ENCODE results near the gene HNF1A.

The HNF1A gene

DNA sequence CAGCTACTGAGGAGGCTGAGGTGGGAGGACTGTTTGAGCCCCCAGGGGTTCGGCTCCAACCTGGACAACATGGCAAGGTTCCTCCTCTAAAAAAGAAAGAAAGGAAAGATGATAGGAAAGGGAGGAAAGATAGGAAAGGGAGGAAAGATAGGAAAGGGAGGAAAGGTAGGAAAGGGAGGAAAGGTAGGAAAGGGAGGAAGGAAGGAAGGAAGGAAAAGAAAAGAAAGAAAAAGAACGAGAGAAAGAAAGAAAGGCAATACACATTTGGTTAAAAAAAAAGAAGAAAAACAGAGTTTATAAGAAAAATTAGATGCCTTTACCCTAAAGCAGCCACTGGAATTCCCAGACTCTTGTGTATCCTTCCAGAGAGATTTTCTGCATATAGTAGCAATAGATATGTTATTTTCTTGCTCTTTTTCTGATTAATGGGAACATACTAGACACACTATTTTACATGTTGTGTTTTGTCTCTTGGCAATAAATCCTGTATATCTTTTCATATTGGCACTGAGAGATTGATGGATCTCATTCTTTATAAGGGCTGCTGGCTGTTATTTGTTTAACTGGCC, 12.2 kb downstream of the HNF1A start:
- DNase-seq (ENCODE audit: extremely low spot score): no peak
- TF ChIP-seq, protein P1, sequence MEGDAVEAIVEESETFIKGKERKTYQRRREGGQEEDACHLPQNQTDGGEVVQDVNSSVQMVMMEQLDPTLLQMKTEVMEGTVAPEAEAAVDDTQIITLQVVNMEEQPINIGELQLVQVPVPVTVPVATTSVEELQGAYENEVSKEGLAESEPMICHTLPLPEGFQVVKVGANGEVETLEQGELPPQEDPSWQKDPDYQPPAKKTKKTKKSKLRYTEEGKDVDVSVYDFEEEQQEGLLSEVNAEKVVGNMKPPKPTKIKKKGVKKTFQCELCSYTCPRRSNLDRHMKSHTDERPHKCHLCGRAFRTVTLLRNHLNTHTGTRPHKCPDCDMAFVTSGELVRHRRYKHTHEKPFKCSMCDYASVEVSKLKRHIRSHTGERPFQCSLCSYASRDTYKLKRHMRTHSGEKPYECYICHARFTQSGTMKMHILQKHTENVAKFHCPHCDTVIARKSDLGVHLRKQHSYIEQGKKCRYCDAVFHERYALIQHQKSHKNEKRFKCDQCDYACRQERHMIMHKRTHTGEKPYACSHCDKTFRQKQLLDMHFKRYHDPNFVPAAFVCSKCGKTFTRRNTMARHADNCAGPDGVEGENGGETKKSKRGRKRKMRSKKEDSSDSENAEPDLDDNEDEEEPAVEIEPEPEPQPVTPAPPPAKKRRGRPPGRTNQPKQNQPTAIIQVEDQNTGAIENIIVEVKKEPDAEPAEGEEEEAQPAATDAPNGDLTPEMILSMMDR (IDR thresholded peaks at IDR 0.05; ENCODE audit: control extremely low read depth, extremely low read depth, low read depth, missing control alignments): no peak
- POLR2A ChIA-PET: no interaction called here
- CTCF ChIA-PET: interaction anchor here (3.2 kb wide), 1 partner anchor 11 kb away, joined by 12 read pairs; no protein-coding TSS in a partner anchor

DNA sequence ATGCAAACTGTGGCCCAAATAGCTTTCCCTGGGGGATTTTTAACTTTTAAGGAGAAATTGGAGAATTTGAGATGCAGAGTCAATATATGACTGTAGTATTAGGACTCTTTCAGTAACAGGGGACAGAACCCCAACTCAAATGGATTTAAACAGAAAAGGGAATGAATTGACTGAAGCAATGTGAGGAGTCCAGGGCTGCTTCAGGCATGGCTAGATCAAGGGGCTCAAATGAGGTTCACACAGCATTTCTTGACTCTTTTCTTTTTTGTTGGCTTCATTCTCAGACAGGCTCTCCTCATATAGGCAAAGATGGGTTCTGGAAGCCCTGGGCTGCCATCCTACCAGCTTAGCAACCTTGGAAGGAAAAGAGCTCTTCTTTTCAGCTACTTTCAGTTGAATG, 13.6 kb downstream of the HNF1A start:
- TF ChIP-seq, protein P1 (IDR thresholded peaks at IDR 0.05; ENCODE audit: control extremely low read depth, extremely low read depth, low read depth, missing control alignments): no peak
- ChIA-PET CTCF (interaction anchor here (1.2 to 3.2 kb wide), 5 partner anchors 9 to 20 kb away, joined by 3 to 12 read pairs (median 5); no protein-coding TSS in a partner anchor), POLR2A (no interaction called here)
- DNase-seq (ENCODE audit: extremely low spot score): no peak

DNA sequence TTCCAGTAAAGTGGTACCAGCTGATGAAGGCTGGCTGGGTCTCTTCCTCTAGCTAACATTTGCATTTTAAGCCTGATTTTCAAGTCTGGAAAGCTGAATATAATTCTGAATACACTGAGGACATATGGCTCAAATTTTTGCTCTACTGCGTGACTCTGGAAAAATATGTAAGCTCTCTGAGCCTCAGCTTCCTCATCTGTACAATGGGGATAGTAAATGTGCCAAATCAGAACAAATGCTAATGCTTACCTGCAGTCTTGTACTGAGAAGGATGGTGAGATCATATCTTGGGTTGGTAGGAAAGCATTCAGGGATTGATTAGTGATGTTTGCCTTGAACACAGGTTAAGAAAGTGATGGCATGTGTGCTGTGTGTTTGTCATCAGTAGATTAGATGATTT, 14.6 kb downstream of the HNF1A start:
- no peak for DNase-seq (ENCODE audit: extremely low spot score)
- ChIA-PET POLR2A (no interaction called here), CTCF (interaction anchor here (1.0 to 3.2 kb wide), 7 partner anchors 9 to 64 kb away, joined by 3 to 12 read pairs (median 4); no protein-coding TSS in a partner anchor)
- TF ChIP-seq, protein P1 (IDR thresholded peaks at IDR 0.05; ENCODE audit: control extremely low read depth, extremely low read depth, low read depth, missing control alignments): no peak

DNA sequence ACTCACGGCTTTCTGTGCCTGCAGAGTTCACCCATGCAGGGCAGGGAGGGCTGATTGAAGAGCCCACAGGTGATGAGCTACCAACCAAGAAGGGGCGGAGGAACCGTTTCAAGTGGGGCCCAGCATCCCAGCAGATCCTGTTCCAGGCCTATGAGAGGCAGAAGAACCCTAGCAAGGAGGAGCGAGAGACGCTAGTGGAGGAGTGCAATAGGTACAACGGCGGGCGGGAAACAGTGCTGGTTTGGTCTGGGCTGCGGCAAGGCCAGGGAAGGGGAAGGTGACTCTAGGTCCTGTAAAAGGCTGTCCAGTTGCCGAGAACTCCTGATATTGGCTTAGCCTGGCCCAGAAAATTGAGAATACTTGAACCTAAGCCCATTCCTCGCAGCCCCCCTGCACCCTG, 15.2 kb downstream of the HNF1A start:
- ChIA-PET POLR2A (no interaction called here), CTCF (interaction anchor here (1.2 to 3.2 kb wide), 4 partner anchors 14 to 63 kb away, joined by 4 to 12 read pairs (median 7); no protein-coding TSS in a partner anchor)
- TF ChIP-seq, protein P1 (IDR thresholded peaks at IDR 0.05; ENCODE audit: control extremely low read depth, extremely low read depth, low read depth, missing control alignments): no peak
- DNase-seq (ENCODE audit: extremely low spot score): no peak

DNA sequence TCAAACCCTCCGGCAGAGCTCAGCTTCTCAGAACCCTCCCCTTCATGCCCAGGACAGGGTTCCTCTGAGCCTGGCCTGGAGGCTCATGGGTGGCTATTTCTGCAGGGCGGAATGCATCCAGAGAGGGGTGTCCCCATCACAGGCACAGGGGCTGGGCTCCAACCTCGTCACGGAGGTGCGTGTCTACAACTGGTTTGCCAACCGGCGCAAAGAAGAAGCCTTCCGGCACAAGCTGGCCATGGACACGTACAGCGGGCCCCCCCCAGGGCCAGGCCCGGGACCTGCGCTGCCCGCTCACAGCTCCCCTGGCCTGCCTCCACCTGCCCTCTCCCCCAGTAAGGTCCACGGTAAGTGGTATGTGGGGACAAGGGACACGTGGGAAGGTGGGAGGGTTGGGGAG, 15.7 kb downstream of the HNF1A start:
- POLR2A ChIA-PET: no interaction called here
- CTCF ChIA-PET: interaction anchor here (1.5 to 3.2 kb wide), 3 partner anchors 14 to 45 kb away, joined by 4 to 12 read pairs (median 10); no protein-coding TSS in a partner anchor
- TF ChIP-seq, protein P1 (IDR thresholded peaks at IDR 0.05; ENCODE audit: control extremely low read depth, extremely low read depth, low read depth, missing control alignments): no peak
- DNase-seq (ENCODE audit: extremely low spot score): no peak

DNA sequence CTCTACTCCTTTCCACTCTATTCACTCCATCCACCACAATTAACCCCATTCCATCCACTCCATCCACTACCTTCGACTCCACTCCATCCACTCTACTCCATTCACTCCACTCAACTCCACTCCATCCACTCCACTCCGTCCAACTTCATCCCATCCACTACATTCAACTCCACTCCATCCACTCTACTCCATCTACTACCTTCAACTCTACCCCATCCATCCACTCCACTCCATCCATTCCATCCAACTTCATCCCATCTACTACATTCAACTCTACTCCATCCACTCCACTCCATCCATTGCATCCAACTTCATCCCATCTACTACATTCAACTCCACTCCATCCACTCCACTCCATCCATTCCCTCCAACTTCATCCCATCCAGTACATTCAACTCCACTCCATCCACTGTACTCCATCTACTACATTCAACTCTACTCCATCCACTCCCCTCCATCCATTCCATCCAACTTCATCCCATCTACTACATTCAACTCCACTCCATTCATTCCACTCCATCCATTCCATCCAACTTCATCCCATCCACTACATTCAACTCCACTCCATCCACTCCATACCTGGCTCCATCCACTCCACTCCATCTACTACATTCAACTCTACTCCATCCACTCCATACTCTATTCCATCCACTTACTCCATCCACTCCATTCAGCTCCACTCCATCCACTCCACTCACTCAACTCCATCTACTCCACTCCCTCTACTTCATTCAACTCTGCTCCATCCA, 16.4 kb downstream of the HNF1A start:
- CTCF ChIA-PET: interaction anchor here (1.1 to 2.5 kb wide), 2 partner anchors 23 kb away, joined by 3 to 10 read pairs; no protein-coding TSS in a partner anchor
- no peak for DNase-seq (ENCODE audit: extremely low spot score)
- POLR2A ChIA-PET: no interaction called here
- TF ChIP-seq, protein P1 (IDR thresholded peaks at IDR 0.05; ENCODE audit: control extremely low read depth, extremely low read depth, low read depth, missing control alignments): no peak

Data from GM10248 (cell line).